ENCODE measurements around the gene CDK19. TPM values are rescaled to one million over a fixed set of nuclear protein-coding genes. Genes with fewer than 3 reads are reported as not detected.

CDK19 gene
- total RNA-seq, 6 experiments from 2014 or later, result 2.8 to 7.9 (median 5.5) TPM

GRCh38 chr6:110635096-110635495 lies 180.2 kb downstream of the CDK19 start:
- 57% methylated on average over 1 of the region's 1 CpG for WGBS (ENCODE audit: insufficient coverage, low coverage, low lambda C conversion rate, missing lambda C conversion rate)
- Histone ChIP-seq H3K9me3 (no peaks in the 10 kb centered on the region), H3K27ac (no peak overlapping the region), H3K4me1 (no peaks in the 10 kb centered on the region), H3K27me3 (no peaks in the 10 kb centered on the region), H3K36me3 (no peaks in the 10 kb centered on the region), H3K4me3 (no peak overlapping the region)
- TF ChIP-seq POLR2A (IDR thresholded peaks at IDR 0.05), result no peak
- TF ChIP-seq CTCF (IDR thresholded peaks at IDR 0.05), result no peak
- ATAC-seq (no peak), DNase-seq (no peak)
- intact Hi-C loops (cut with DNase I), result no loop called here

GRCh38 chr6:110633731-110634213 lies 181.5 kb downstream of the CDK19 start:
- Histone ChIP-seq H3K4me1 (no peaks in the 10 kb centered on the region), H3K36me3 (no peaks in the 10 kb centered on the region), H3K4me3 (no peak overlapping the region), H3K27ac (no peak overlapping the region), H3K9me3 (no peaks in the 10 kb centered on the region), H3K27me3 (no peaks in the 10 kb centered on the region)
- intact Hi-C loops (cut with DNase I), result no loop called here
- DNase-seq (no peak), ATAC-seq (no peak)
- WGBS (ENCODE audit: insufficient coverage, low coverage, low lambda C conversion rate, missing lambda C conversion rate), result 94% methylated on average over 2 of the region's 2 CpGs
- TF ChIP-seq CTCF (IDR thresholded peaks at IDR 0.05) (no peak), POLR2A (IDR thresholded peaks at IDR 0.05) (no peak)

GRCh38 chr6:110629153-110629552 lies 186.1 kb downstream of the CDK19 start:
- no peak for ATAC-seq

GRCh38 chr6:110628330-110628729 lies 186.9 kb downstream of the CDK19 start:
- ATAC-seq (no peak), DNase-seq (no peak)
- Histone ChIP-seq H3K27me3 (no peaks in the 10 kb centered on the region), H3K27ac (no peak overlapping the region), H3K4me1 (no peaks in the 10 kb centered on the region), H3K9me3 (no peaks in the 10 kb centered on the region), H3K4me3 (no peak overlapping the region), H3K36me3 (peaks cover 0 to under 1% (median 0%) of the 10 kb centered on the region in 4 donors)
- TF ChIP-seq POLR2A (IDR thresholded peaks at IDR 0.05) (no peak), CTCF (IDR thresholded peaks at IDR 0.05) (no peak)
- WGBS (ENCODE audit: insufficient coverage, low coverage, low lambda C conversion rate, missing lambda C conversion rate), result 89% methylated on average over 5 of the region's 5 CpGs
- intact Hi-C loops (cut with DNase I), result no loop called here

More at GRCh38 chr6:110629153-110629552, 186.1 kb downstream of the CDK19 start:
- Histone ChIP-seq H3K4me1 (no peaks in the 10 kb centered on the region), H3K4me3 (no peak overlapping the region), H3K9me3 (no peaks in the 10 kb centered on the region), H3K27ac (no peak overlapping the region), H3K36me3 (no peaks in the 10 kb centered on the region), H3K27me3 (no peaks in the 10 kb centered on the region)
- intact Hi-C loops (cut with DNase I), result no loop called here
- DNase-seq, result no peak
- TF ChIP-seq CTCF (IDR thresholded peaks at IDR 0.05), result no peak
- TF ChIP-seq POLR2A (IDR thresholded peaks at IDR 0.05), result no peak
- 95% methylated on average over 2 of the region's 2 CpGs for WGBS (ENCODE audit: insufficient coverage, low coverage, low lambda C conversion rate, missing lambda C conversion rate)

GRCh38 chr6:110626442-110626841 lies 188.8 kb downstream of the CDK19 start:
- H3K27ac ChIP-seq, result no peak overlapping the region
- no peak for DNase-seq

More at GRCh38 chr6:110626442-110626841, 188.8 kb downstream of the CDK19 start:
- no peak overlapping the region for H3K4me3 ChIP-seq
- 79% methylated on average over 1 of the region's 1 CpG for WGBS (ENCODE audit: insufficient coverage, low coverage, low lambda C conversion rate, missing lambda C conversion rate)
- TF ChIP-seq CTCF (IDR thresholded peaks at IDR 0.05) (no peak), POLR2A (IDR thresholded peaks at IDR 0.05) (no peak)
- ATAC-seq, result no peak
- intact Hi-C loops (cut with DNase I), result no loop called here
- H3K4me1 ChIP-seq, result no peaks in the 10 kb centered on the region
- H3K27me3 ChIP-seq, result no peaks in the 10 kb centered on the region
- H3K36me3 ChIP-seq, result peaks cover 0 to 19% (median 0%) of the 10 kb centered on the region in 4 donors
- H3K9me3 ChIP-seq, result no peaks in the 10 kb centered on the region

All from right lobe of liver (tissue), 6 donors.